HepG2 (cell line): ENCODE measurements around the gene SLC19A1. TPM values are rescaled to one million over a fixed set of nuclear protein-coding genes. Genes with fewer than 3 reads are reported as not detected.
A peak's percentile ranks its signal among the peaks of the same experiment; 100 is the strongest.

ENCODE experiments used
- DNMT3B ChIP-seq: conservative IDR thresholded peaks from 2 replicates; pipeline ENCODE4 v1.6.1; 2016; ENCODE audit warnings: missing biosample characterization, control low read depth
- FOXK1 ChIP-seq: sonication (generic); formaldehyde crosslinking; IDR thresholded peaks from 2 replicates; pipeline ENCODE4 v1.4.0; 2020; ENCODE audit warnings: low read depth, missing genetic modification reagents, borderline replicate concordance
- GABPB1 ChIP-seq: IDR thresholded peaks from 2 replicates; pipeline ENCODE4 v1.6.1; 2016; ENCODE audit warnings: mild to moderate bottlenecking, missing genetic modification reagents, moderate library complexity, missing compliant biosample characterization
- HDAC1 ChIP-seq: sonication (generic); formaldehyde crosslinking; IDR thresholded peaks from 2 replicates; pipeline ENCODE4 v1.5.1; 2020; ENCODE audit warnings: mild to moderate bottlenecking, missing genetic modification reagents
- HOXD1 ChIP-seq: sonication (generic); formaldehyde crosslinking; IDR thresholded peaks from 2 replicates; pipeline ENCODE4 v1.5.0; 2020; ENCODE audit warnings: missing genetic modification reagents
- ISX ChIP-seq: sonication (generic); formaldehyde crosslinking; conservative IDR thresholded peaks from 2 replicates; pipeline ENCODE4 v1.5.0; 2020; ENCODE audit warnings: missing genetic modification reagents
- MTA1 ChIP-seq: sonication (generic); formaldehyde crosslinking; IDR thresholded peaks from 2 replicates; pipeline ENCODE4 v1.4.0; 2020; ENCODE audit warnings: missing genetic modification reagents, mild to moderate bottlenecking, borderline replicate concordance
- MTA3 ChIP-seq: sonication (generic); formaldehyde crosslinking; IDR thresholded peaks from 2 replicates; pipeline ENCODE4 v1.4.0; 2020; ENCODE audit warnings: missing genetic modification reagents
- NCOA1 ChIP-seq: sonication (generic); formaldehyde crosslinking; IDR thresholded peaks from 2 replicates; pipeline ENCODE4 v1.9.0; 2021; ENCODE audit warnings: missing genetic modification reagents
- NCOR1 ChIP-seq: fragments of 200-600 bp; sonication (generic); IDR thresholded peaks from 2 replicates; pipeline ENCODE4 v1.7.0; 2017; ENCODE audit warnings: antibody characterized with exemption, low read length, borderline replicate concordance
- NFATC3 ChIP-seq: sonication (generic); formaldehyde crosslinking; IDR thresholded peaks from 2 replicates; pipeline ENCODE4 v1.5.1; 2020; ENCODE audit warnings: mild to moderate bottlenecking, missing genetic modification reagents
- NONO ChIP-seq, 2 experiments: fragments of 450-650 bp in 1 of 2; sonication (generic) in 1 of 2; formaldehyde crosslinking in 1 of 2; IDR thresholded peaks in 1 of 2; conservative IDR thresholded peaks in 1 of 2; 2 replicates each; pipeline versions ENCODE4 v1.6.1 to v1.8.0; 2017 to 2022; ENCODE audit warnings: mild to moderate bottlenecking in 1 of 2, missing genetic modification reagents in 1 of 2, moderate library complexity in 1 of 2
- NR2C2 ChIP-seq: sonication (generic); formaldehyde crosslinking; IDR thresholded peaks from 2 replicates; pipeline ENCODE4 v1.4.0; 2020; ENCODE audit warnings: missing genetic modification reagents, mild to moderate bottlenecking, moderate library complexity, borderline replicate concordance
- RARA ChIP-seq: IDR thresholded peaks from 2 replicates; pipeline ENCODE4 v1.6.1; 2016; ENCODE audit warnings: missing genetic modification reagents, missing compliant biosample characterization
- SMARCC2 ChIP-seq: fragments of 450-650 bp; IDR thresholded peaks from 2 replicates; pipeline ENCODE4 v1.6.1; 2017; ENCODE audit warnings: antibody characterized with exemption, mild to moderate bottlenecking
- SPEN ChIP-seq: sonication (generic); formaldehyde crosslinking; IDR thresholded peaks from 2 replicates; pipeline ENCODE4 v1.5.1; 2020; ENCODE audit warnings: low read depth, mild to moderate bottlenecking, missing genetic modification reagents
- XRCC5 ChIP-seq: fragments of 200-400 bp; formaldehyde crosslinking; optimal IDR thresholded peaks from 2 replicates; pipeline ENCODE3; 2017; ENCODE audit warnings: mild to moderate bottlenecking, low read length
- ZBTB34 ChIP-seq: sonication (generic); formaldehyde crosslinking; IDR thresholded peaks from 2 replicates; pipeline ENCODE4 v1.8.0; 2022; ENCODE audit warnings: mild to moderate bottlenecking, missing genetic modification reagents
- ZBTB4 ChIP-seq: sonication (generic); formaldehyde crosslinking; IDR thresholded peaks from 2 replicates; pipeline ENCODE4 v1.4.0; 2020; ENCODE audit warnings: missing genetic modification reagents, mild to moderate bottlenecking, borderline replicate concordance
- ZNF101 ChIP-seq: sonication (generic); formaldehyde crosslinking; IDR thresholded peaks from 2 replicates; pipeline ENCODE4 v1.4.0; 2020; ENCODE audit warnings: mild to moderate bottlenecking, low read depth, missing genetic modification reagents, borderline replicate concordance
- polyA plus RNA-seq, 8 experiments: library from polyadenylated mRNA; depleted of rRNA in 3 of 8; stranded (reverse) in 7 of 8; unstranded in 1 of 8; fragments of >200 nt; fragmentation: Illumina TruSeq in 4 of 8; extraction: Trizol in 4 of 8; gene quantifications; 2 replicates each; pipeline versions ENCODE4 v1.2.1 to v1.2.3, GENCODE V29; 2011 to 2016; ENCODE audit warnings: low read depth in 4 of 8, missing spikeins in 1 of 8, mixed read lengths in 1 of 8; ENCODE audit not compliant: insufficient read depth in 1 of 8
- total RNA-seq, 5 experiments: library from RNA; depleted of rRNA; stranded (reverse); fragments of >200 nt; fragmentation: Illumina TruSeq; extraction: Trizol; gene quantifications; 2 replicates each; pipeline ENCODE4 v1.2.3, GENCODE V29; 2016; ENCODE audit warnings: low read depth in 1 of 5
- TF ChIP-seq, protein P1 (sequence below): sonication (generic); formaldehyde crosslinking; IDR thresholded peaks from 2 replicates; pipeline ENCODE4 v1.4.0; 2020; ENCODE audit warnings: mild to moderate bottlenecking, missing genetic modification reagents

The SLC19A1 gene
- total and polyA plus RNA-seq, 2 of the 13 experiments (the other 11 are each of a cell fraction or from before 2014, with no cell fraction given) = 21.8 to 23.0 TPM

- TF ChIP-seq DNMT3B (no peak), XRCC5 (no peak), NCOR1 (peak; percentile 59), SMARCC2 (no peak), RARA (CRISPR knock-in tag) (peak; percentile 60; the same call in 1 of the 2 replicates), HOXD1 (CRISPR knock-in tag) (no peak), NR2C2 (peak; percentile 76), MTA1 (CRISPR knock-in tag) (peak; percentile 69; the same call in 1 of the 2 replicates), ZBTB34 (0 out of 2 replicates have a peak, but pooled peaks have one; percentile 24), HDAC1 (CRISPR knock-in tag) (peak; percentile 42), MTA3 (CRISPR knock-in tag) (no peak), GABPB1 (CRISPR knock-in tag) (0 out of 2 replicates have a peak, but pooled peaks have one; percentile 36), ZNF101 (CRISPR knock-in tag) (no peak), NFATC3 (CRISPR knock-in tag) (no peak), ZBTB4 (no peak), NONO (IDR thresholded peaks at IDR 0.05) (no peak), NONO (CRISPR knock-in tag; conservative IDR thresholded peaks at IDR 0.05) (0 out of 2 replicates have a peak, but pooled peaks have one; percentile 24), ISX (CRISPR knock-in tag) (no peak), FOXK1 (CRISPR knock-in tag) (no peak), SPEN (0 out of 2 replicates have a peak, but pooled peaks have one; percentile 34), NCOA1 (no peak)
- TF ChIP-seq, protein P1, sequence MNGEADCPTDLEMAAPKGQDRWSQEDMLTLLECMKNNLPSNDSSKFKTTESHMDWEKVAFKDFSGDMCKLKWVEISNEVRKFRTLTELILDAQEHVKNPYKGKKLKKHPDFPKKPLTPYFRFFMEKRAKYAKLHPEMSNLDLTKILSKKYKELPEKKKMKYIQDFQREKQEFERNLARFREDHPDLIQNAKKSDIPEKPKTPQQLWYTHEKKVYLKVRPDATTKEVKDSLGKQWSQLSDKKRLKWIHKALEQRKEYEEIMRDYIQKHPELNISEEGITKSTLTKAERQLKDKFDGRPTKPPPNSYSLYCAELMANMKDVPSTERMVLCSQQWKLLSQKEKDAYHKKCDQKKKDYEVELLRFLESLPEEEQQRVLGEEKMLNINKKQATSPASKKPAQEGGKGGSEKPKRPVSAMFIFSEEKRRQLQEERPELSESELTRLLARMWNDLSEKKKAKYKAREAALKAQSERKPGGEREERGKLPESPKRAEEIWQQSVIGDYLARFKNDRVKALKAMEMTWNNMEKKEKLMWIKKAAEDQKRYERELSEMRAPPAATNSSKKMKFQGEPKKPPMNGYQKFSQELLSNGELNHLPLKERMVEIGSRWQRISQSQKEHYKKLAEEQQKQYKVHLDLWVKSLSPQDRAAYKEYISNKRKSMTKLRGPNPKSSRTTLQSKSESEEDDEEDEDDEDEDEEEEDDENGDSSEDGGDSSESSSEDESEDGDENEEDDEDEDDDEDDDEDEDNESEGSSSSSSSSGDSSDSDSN = peak; percentile 55
These were observed 10.6 kb upstream of the SLC19A1 start (continued) for GRCh38 chr21:45552696-45553391.
